H1 (cell line): Measurements from ENCODE around the gene BMPR1A. TPM values are rescaled to one million over a fixed set of nuclear protein-coding genes. Genes with fewer than 3 reads are reported as not detected.

Source experiments
- CTCF ChIA-PET: fragments of 300-600 bp; sonication (Branson Sonifier 250); formaldehyde crosslinking; loops from one replicate; lab custom pipeline; 2021; ENCODE audit not compliant: partially characterized antibody; lab: Charles Lee
- POLR2A ChIA-PET: fragments of 300-600 bp; sonication (Branson Sonifier 250); formaldehyde crosslinking; loops from one replicate; lab custom pipeline; 2021; ENCODE audit warnings: inconsistent platforms; ENCODE audit not compliant: partially characterized antibody; lab: Charles Lee
- DNase-seq, 2 experiments: peaks; one replicate each; pipeline versions ENCODE4 v3.0.0 to v3.0.0-alpha.2; 2010 to 2022; ENCODE audit warnings: low spot score in 2 of 2, low read depth in 1 of 2, mixed read lengths in 1 of 2
- FAIRE-seq: peaks from 2 replicates; lab custom pipeline; 2011; peaks lifted over from hg19 to GRCh38; lab: Jason Lieb, UNC
- H2AFZ ChIP-seq: 2 replicates; pipeline ENCODE4 v1.8.1; 2012; ENCODE audit warnings: low read length, inconsistent platforms
- H2AK5ac ChIP-seq: 2 replicates; pipeline ENCODE4 v1.6.1; 2013; ENCODE audit warnings: low read depth, low read length
- H2BK120ac ChIP-seq: replicated peaks from 2 replicates; pipeline ENCODE3; 2013; ENCODE audit warnings: low read depth, low read length, inconsistent platforms
- H2BK12ac ChIP-seq: 2 replicates; pipeline ENCODE4 v1.6.1; 2013; ENCODE audit warnings: low read depth, low read length
- H2BK15ac ChIP-seq: 2 replicates; pipeline ENCODE4 v1.6.1; 2013; ENCODE audit warnings: low read length
- H2BK20ac ChIP-seq: 2 replicates; pipeline ENCODE4 v1.6.1; 2013; ENCODE audit warnings: low read length
- H2BK5ac ChIP-seq: 2 replicates; pipeline ENCODE4 v1.6.1; 2013; ENCODE audit warnings: low read depth, low read length
- H3K14ac ChIP-seq: 2 replicates; pipeline ENCODE4 v1.6.1; 2013; ENCODE audit warnings: inconsistent platforms; ENCODE audit not compliant: insufficient read length
- H3K18ac ChIP-seq: 2 replicates; pipeline ENCODE4 v1.6.1; 2013; ENCODE audit warnings: low read length; ENCODE audit errors: extremely low read depth
- H3K23ac ChIP-seq: 2 replicates; pipeline ENCODE4 v1.6.1; 2013; ENCODE audit warnings: inconsistent platforms; ENCODE audit not compliant: insufficient read length
- H3K23me2 ChIP-seq: 2 replicates; pipeline ENCODE4 v1.6.1; 2013; ENCODE audit warnings: low read depth, low read length
- H3K27ac ChIP-seq: 2 replicates; pipeline ENCODE4 v1.6.1; 2011; ENCODE audit warnings: low read depth, low read length, inconsistent platforms
- H3K27me3 ChIP-seq, 4 experiments: replicated peaks in 1 of 4; 1 replicate in 1 of 4; 2 replicates in 3 of 4; pipeline versions ENCODE4 v1.6.1 to v1.8.1; 2011 to 2013; ENCODE audit warnings: low read length in 3 of 4, mild to moderate bottlenecking in 3 of 4, inconsistent platforms in 2 of 4, mixed read lengths in 2 of 4, moderate library complexity in 1 of 4; ENCODE audit not compliant: control insufficient read depth in 3 of 4, insufficient read depth in 3 of 4; ENCODE audit errors: extremely low read depth in 1 of 4
- H3K36me3 ChIP-seq, 4 experiments: 2 replicates each; pipeline versions ENCODE4 v1.6.1 to v1.8.1; 2011 to 2013; ENCODE audit warnings: mild to moderate bottlenecking in 4 of 4, low read length in 3 of 4, moderate library complexity in 2 of 4, control low read depth in 1 of 4, inconsistent platforms in 1 of 4; ENCODE audit not compliant: insufficient read depth in 4 of 4, control insufficient read depth in 2 of 4
- H3K4ac ChIP-seq: replicated peaks from 2 replicates; pipeline ENCODE3; 2013; ENCODE audit warnings: low read length, low read depth, mixed read lengths, inconsistent platforms; ENCODE audit not compliant: insufficient read length
- H3K4me1 ChIP-seq, 4 experiments: replicated peaks in 1 of 4; 1 replicate in 1 of 4; 2 replicates in 3 of 4; pipeline versions ENCODE4 v1.6.1 to v1.8.1; 2011 to 2013; ENCODE audit warnings: low read length in 3 of 4, inconsistent platforms in 2 of 4, mixed read lengths in 1 of 4; ENCODE audit not compliant: insufficient read depth in 4 of 4, control insufficient read depth in 3 of 4
- H3K4me2 ChIP-seq, 2 experiments: 2 replicates each; pipeline versions ENCODE4 v1.6.1 to v1.8.1; 2011 to 2013; ENCODE audit warnings: low read depth in 2 of 2, low read length in 2 of 2, control low read depth in 1 of 2, inconsistent platforms in 1 of 2, mild to moderate bottlenecking in 1 of 2; ENCODE audit not compliant: insufficient read depth in 1 of 2
- H3K4me3 ChIP-seq, 4 experiments: fragments of 200-600, 300-600 bp in 1 of 4; sonication (generic), shearing (Covaris generic), sonication (Bioruptor Twin) in 1 of 4; 2 replicates each; pipeline versions ENCODE4 v1.5.1 to v1.8.1; 2011 to 2016; ENCODE audit warnings: low read length in 4 of 4, low read depth in 3 of 4, control low read depth in 2 of 4, inconsistent platforms in 2 of 4, mild to moderate bottlenecking in 2 of 4, mixed read lengths in 1 of 4, moderate library complexity in 1 of 4; ENCODE audit not compliant: insufficient read depth in 2 of 4; ENCODE audit errors: extremely low read depth in 1 of 4
- H3K56ac ChIP-seq: replicated peaks from 2 replicates; pipeline ENCODE3; 2013; ENCODE audit warnings: low read depth, mild to moderate bottlenecking, mixed read lengths, low read length, inconsistent platforms; ENCODE audit not compliant: insufficient read length
- H3K79me1 ChIP-seq: 2 replicates; pipeline ENCODE4 v1.6.1; 2013; ENCODE audit warnings: low read depth, low read length, control low read depth
- H3K79me2 ChIP-seq, 2 experiments: 2 replicates each; pipeline versions ENCODE4 v1.6.1 to v1.8.1; 2012 to 2013; ENCODE audit warnings: low read length in 2 of 2, mild to moderate bottlenecking in 2 of 2, inconsistent platforms in 1 of 2; ENCODE audit not compliant: insufficient read depth in 2 of 2, control insufficient read depth in 1 of 2
- H3K9ac ChIP-seq, 4 experiments: replicated peaks in 1 of 4; 1 replicate in 1 of 4; 2 replicates in 3 of 4; pipeline versions ENCODE4 v1.6.1 to v1.8.1; 2011 to 2013; ENCODE audit warnings: low read depth in 3 of 4, low read length in 3 of 4, control low read depth in 2 of 4, mild to moderate bottlenecking in 2 of 4, moderate library complexity in 2 of 4, inconsistent platforms in 1 of 4; ENCODE audit errors: extremely low read depth in 1 of 4
- H3K9me3 ChIP-seq, 2 experiments: 2 replicates each; pipeline versions ENCODE4 v1.6.1 to v1.8.1; 2012 to 2013; ENCODE audit warnings: mild to moderate bottlenecking in 2 of 2, moderate library complexity in 2 of 2, control low read depth in 1 of 2, inconsistent platforms in 1 of 2, low read depth in 1 of 2, low read length in 1 of 2, mixed read lengths in 1 of 2; ENCODE audit not compliant: insufficient read depth in 2 of 2
- H4K20me1 ChIP-seq, 2 experiments: replicated peaks in 1 of 2; 2 replicates each; pipeline versions ENCODE3 to v1.8.1; 2011 to 2013; ENCODE audit warnings: inconsistent platforms in 2 of 2, low read length in 2 of 2, mild to moderate bottlenecking in 1 of 2; ENCODE audit not compliant: insufficient read depth in 2 of 2, control insufficient read depth in 1 of 2
- H4K5ac ChIP-seq: 2 replicates; pipeline ENCODE4 v1.6.1; 2013; ENCODE audit warnings: low read length, low read depth, mixed read lengths, inconsistent platforms; ENCODE audit not compliant: insufficient read length
- H4K8ac ChIP-seq: 2 replicates; pipeline ENCODE4 v1.8.0; 2013; ENCODE audit warnings: mild to moderate bottlenecking, moderate library complexity, low read length, inconsistent platforms; ENCODE audit not compliant: insufficient read depth; ENCODE audit errors: extremely low read depth
- H4K91ac ChIP-seq: replicated peaks from 2 replicates; pipeline ENCODE3; 2013; ENCODE audit warnings: low read length, mixed read lengths, inconsistent platforms; ENCODE audit not compliant: insufficient read length
- ASH2L ChIP-seq: fragments of 200-600, 300-600 bp; sonication (generic); IDR thresholded peaks from one replicate; pipeline ENCODE4 v1.7.1; 2017; ENCODE audit warnings: low read length
- CHD1 ChIP-seq: IDR thresholded peaks from 2 replicates; pipeline ENCODE4 v1.6.1; 2012; ENCODE audit warnings: low read depth, low read length, improper control_type of control experiment
- CTBP2 ChIP-seq: IDR thresholded peaks from 2 replicates; pipeline ENCODE4 v1.7.0; 2011; ENCODE audit warnings: borderline replicate concordance, mild to moderate bottlenecking, moderate library complexity, mixed read lengths, low read length; ENCODE audit not compliant: insufficient read depth, insufficient read length
- EGR1 ChIP-seq: IDR thresholded peaks from 2 replicates; pipeline ENCODE4 v1.6.1; 2011; ENCODE audit warnings: low read depth, low read length, borderline replicate concordance
- JUN ChIP-seq: IDR thresholded peaks from 2 replicates; pipeline ENCODE4 v1.6.1; 2011; ENCODE audit warnings: low read depth, mild to moderate bottlenecking, improper control_type of control experiment, low read length
- MAFK ChIP-seq: IDR thresholded peaks from 2 replicates; pipeline ENCODE4 v1.6.1; 2012; ENCODE audit warnings: low read depth, mild to moderate bottlenecking, improper control_type of control experiment, low read length
- PHF8 ChIP-seq: fragments of 200-600 bp; sonication (generic); conservative IDR thresholded peaks from 2 replicates; pipeline ENCODE4 v1.7.1; 2012; ENCODE audit warnings: low read depth, mild to moderate bottlenecking, inconsistent platforms, low read length, moderate library complexity
- RNF2 ChIP-seq: fragments of 200-900, 300-1000 bp; sonication (generic); IDR thresholded peaks from 2 replicates; pipeline ENCODE4 v1.7.1; 2016; ENCODE audit warnings: borderline replicate concordance, low read depth, mild to moderate bottlenecking, antibody characterized with exemption, low read length; ENCODE audit not compliant: poor library complexity, severe bottlenecking; ENCODE audit errors: missing control alignments
- SP1 ChIP-seq: IDR thresholded peaks from 2 replicates; pipeline ENCODE4 v1.6.1; 2011; ENCODE audit warnings: low read depth, low read length
- SP2 ChIP-seq: IDR thresholded peaks from 2 replicates; pipeline ENCODE4 v1.6.1; 2012; ENCODE audit warnings: mild to moderate bottlenecking, low read length, inconsistent platforms
- TCF12 ChIP-seq: IDR thresholded peaks from 2 replicates; pipeline ENCODE4 v1.6.1; 2011; ENCODE audit warnings: low read depth, mild to moderate bottlenecking, low read length
- YY1 ChIP-seq: IDR thresholded peaks from 2 replicates; pipeline ENCODE4 v1.6.1; 2011; ENCODE audit warnings: low read depth, mild to moderate bottlenecking, low read length
- WGBS, 2 experiments: shearing (Covaris generic) in 1 of 2; methylation state at CpG; one replicate each; pipeline versions ENCODE4 v1.1.6 to v1.1.7; 2013 to 2015; ENCODE audit warnings: low lambda C conversion rate in 2 of 2, mixed read lengths in 2 of 2, inconsistent platforms in 1 of 2, low coverage in 1 of 2, missing lambda C conversion rate in 1 of 2; ENCODE audit not compliant: insufficient replicate concordance in 2 of 2, insufficient coverage in 1 of 2, insufficient read length in 1 of 2; ENCODE audit errors: extremely low coverage in 1 of 2, missing lambda C conversion rate in 1 of 2; 5-methylcytosine and 5-hydroxymethylcytosine counted together
- polyA plus RNA-seq, 7 experiments: library from polyadenylated mRNA; depleted of rRNA in 3 of 7; stranded (reverse) in 5 of 7; unstranded in 2 of 7; fragments of >200 nt in 5 of 7; fragments of 200-250 nt in 2 of 7; gene quantifications; 1 replicate in 5 of 7; 2 replicates in 1 of 7; 4 replicates in 1 of 7; pipeline versions ENCODE4 v1.2.1 to v1.2.3, GENCODE V29; 2011 to 2013; ENCODE audit warnings: missing spikeins in 2 of 7, mixed read lengths in 2 of 7
- total RNA-seq: library from RNA; stranded (reverse); fragmentation: NEBNext Ultra II Directional; extraction: Animal tissue kit (Norgen Biotek cat#: 25700); gene quantifications from 2 replicates; pipeline ENCODE4 v1.2.1, GENCODE V29; 2021
- TF ChIP-seq, protein P1 (sequence below): IDR thresholded peaks from 2 replicates; pipeline ENCODE4 v1.6.1; 2011; ENCODE audit warnings: low read depth, mild to moderate bottlenecking, low read length; ENCODE audit not compliant: insufficient read depth

Gene BMPR1A
- total and polyA plus RNA-seq, 2 of the 8 experiments (the other 6 are each of a cell fraction or from before 2014, with no cell fraction given): 34.4 to 129 TPM

- H3K36me3 ChIP-seq: peaks cover 16 to 46% (median 37%) of the 10 kb centered on the region in 4 experiments
- H3K9me3 ChIP-seq: no peaks in the 10 kb centered on the region
- FAIRE-seq (no peak), DNase-seq (no peak)
- no peak overlapping the region for H3K27ac ChIP-seq
- no peak overlapping the region for H3K18ac ChIP-seq
- H2BK20ac ChIP-seq: no peak overlapping the region
- no peak overlapping the region for H2BK5ac ChIP-seq
- no peak overlapping the region for H2BK15ac ChIP-seq
- WGBS, 2 experiments: 79% methylated on average over 2 of the region's 2 CpGs; no CpG with 5 or more reads in 1 of the 2 experiments
- H2AFZ ChIP-seq: no peak overlapping the region
- peaks cover 0 to 6% of the 10 kb centered on the region in 2 experiments for H4K20me1 ChIP-seq
- ChIA-PET CTCF (interaction anchor here (0.6 to 5.8 kb wide), 15 partner anchors 8 to 263 kb away, joined by 3 to 40 read pairs (median 11); no protein-coding TSS in a partner anchor), POLR2A (interaction anchor here (1.2 kb wide), 1 partner anchor 8 kb away, joined by 3 read pairs; no protein-coding TSS in a partner anchor)
- H3K4me1 ChIP-seq: peaks cover 0 to 6% (median 2%) of the 10 kb centered on the region in 4 experiments; a peak in 3 of 7 replicates
- H2BK120ac ChIP-seq: no peak overlapping the region
- H4K91ac ChIP-seq: no peak overlapping the region
- no peak overlapping the region for H2AK5ac ChIP-seq
- H4K5ac ChIP-seq: no peak overlapping the region
- H3K23me2 ChIP-seq: no peaks in the 10 kb centered on the region
- H2BK12ac ChIP-seq: no peak overlapping the region
- H4K8ac ChIP-seq: no peak overlapping the region
- H3K79me2 ChIP-seq: peaks cover 0 to 16% of the 10 kb centered on the region in 2 experiments; a peak in 1 of 4 replicates
- peaks cover 4% of the 10 kb centered on the region; the same call in 1 of the 2 replicates for H3K79me1 ChIP-seq
- H3K9ac ChIP-seq: no peak overlapping the region
- H3K27me3 ChIP-seq: no peaks in the 10 kb centered on the region
- H3K14ac ChIP-seq: no peak overlapping the region
- no peak overlapping the region for H3K4me3 ChIP-seq
- H3K56ac ChIP-seq: no peak overlapping the region
- H3K4me2 ChIP-seq: no peak overlapping the region
- H3K4ac ChIP-seq: no peak overlapping the region
- no peak overlapping the region for H3K23ac ChIP-seq
- no peak for TF ChIP-seq SP1
- no peak for TF ChIP-seq JUN
- no peak for TF ChIP-seq MAFK
- TF ChIP-seq EGR1: no peak
- no peak for TF ChIP-seq PHF8
- TF ChIP-seq CTBP2: no peak
- TF ChIP-seq CHD1: no peak
- TF ChIP-seq TCF12: no peak
- TF ChIP-seq RNF2: no peak
- TF ChIP-seq ASH2L: no peak
- TF ChIP-seq, protein P1, sequence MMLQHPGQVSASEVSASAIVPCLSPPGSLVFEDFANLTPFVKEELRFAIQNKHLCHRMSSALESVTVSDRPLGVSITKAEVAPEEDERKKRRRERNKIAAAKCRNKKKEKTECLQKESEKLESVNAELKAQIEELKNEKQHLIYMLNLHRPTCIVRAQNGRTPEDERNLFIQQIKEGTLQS: no peak
- TF ChIP-seq SP2: no peak
- TF ChIP-seq YY1: no peak
These were observed 144.5 kb downstream of the BMPR1A start for GRCh38 chr10:86900955-86901354.
